Tibial nerve (tissue), 4 donors: Measurements from ENCODE around the gene SNRNP200.

ENCODE experiments used
- EP300 ChIP-seq, 2 donors: sonication (generic); formaldehyde crosslinking; IDR thresholded peaks; one replicate each; pipeline ENCODE4 v1.6.1; 2017; ENCODE audit warnings: antibody characterized with exemption in 2 of 2, mild to moderate bottlenecking in 1 of 2
- POLR2A ChIP-seq, 2 donors: fragments of 450-650 bp; IDR thresholded peaks; one replicate each; pipeline ENCODE4 v1.6.1; 2017; ENCODE audit warnings: antibody characterized with exemption in 2 of 2, mild to moderate bottlenecking in 2 of 2, moderate library complexity in 2 of 2
- TF ChIP-seq, protein P1 (sequence below), 5 experiments: fragments of 200-600 bp in 3 of 5; fragments of 450-650 bp in 2 of 5; sonication (generic) in 3 of 5; IDR thresholded peaks; one replicate each; pipeline ENCODE4 v1.5.1; 2016 to 2019; ENCODE audit warnings: antibody characterized with exemption in 5 of 5, mild to moderate bottlenecking in 3 of 5, moderate library complexity in 2 of 5

DNA sequence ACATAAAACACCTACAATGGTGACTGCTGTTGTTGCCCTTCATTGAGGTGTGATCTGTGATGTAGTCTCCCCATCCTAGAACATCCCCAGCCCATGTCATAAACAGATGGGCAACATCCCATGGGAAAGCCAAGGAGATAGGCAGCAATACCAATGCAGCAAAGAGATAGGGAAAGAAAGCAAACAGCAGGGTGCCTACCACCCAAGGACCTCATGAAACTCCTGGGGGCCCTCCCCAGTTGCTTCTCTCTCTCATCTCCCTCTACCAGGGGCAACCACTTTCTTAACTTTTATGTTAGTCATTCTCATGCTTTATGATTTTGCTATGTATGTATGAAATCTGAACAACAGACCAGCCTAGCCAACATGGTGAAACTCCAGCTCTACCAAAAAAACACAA lies 11.7 kb upstream of the SNRNP200 start:
- TF ChIP-seq EP300 (IDR thresholded peaks at IDR 0.05) = no peak
- TF ChIP-seq, protein P1, sequence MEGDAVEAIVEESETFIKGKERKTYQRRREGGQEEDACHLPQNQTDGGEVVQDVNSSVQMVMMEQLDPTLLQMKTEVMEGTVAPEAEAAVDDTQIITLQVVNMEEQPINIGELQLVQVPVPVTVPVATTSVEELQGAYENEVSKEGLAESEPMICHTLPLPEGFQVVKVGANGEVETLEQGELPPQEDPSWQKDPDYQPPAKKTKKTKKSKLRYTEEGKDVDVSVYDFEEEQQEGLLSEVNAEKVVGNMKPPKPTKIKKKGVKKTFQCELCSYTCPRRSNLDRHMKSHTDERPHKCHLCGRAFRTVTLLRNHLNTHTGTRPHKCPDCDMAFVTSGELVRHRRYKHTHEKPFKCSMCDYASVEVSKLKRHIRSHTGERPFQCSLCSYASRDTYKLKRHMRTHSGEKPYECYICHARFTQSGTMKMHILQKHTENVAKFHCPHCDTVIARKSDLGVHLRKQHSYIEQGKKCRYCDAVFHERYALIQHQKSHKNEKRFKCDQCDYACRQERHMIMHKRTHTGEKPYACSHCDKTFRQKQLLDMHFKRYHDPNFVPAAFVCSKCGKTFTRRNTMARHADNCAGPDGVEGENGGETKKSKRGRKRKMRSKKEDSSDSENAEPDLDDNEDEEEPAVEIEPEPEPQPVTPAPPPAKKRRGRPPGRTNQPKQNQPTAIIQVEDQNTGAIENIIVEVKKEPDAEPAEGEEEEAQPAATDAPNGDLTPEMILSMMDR (IDR thresholded peaks at IDR 0.05) = no peak
- no peak for TF ChIP-seq POLR2A (IDR thresholded peaks at IDR 0.05)
